HCT116 (cell line): ENCODE measurements around the gene LRIG1. TPM values are rescaled to one million over a fixed set of nuclear protein-coding genes. Genes with fewer than 3 reads are reported as not detected.

Source experiments
- ATAC-seq: fragments of 200-7000 bp; cut with Tn5 transposase; 2 replicates; pipeline ENCODE4 v1.9.1; 2020; ENCODE audit warnings: mild to moderate bottlenecking, moderate library complexity
- BruUV-seq: library from RNA; stranded (reverse); fragments of 400-500 nt; replicated peaks from 2 replicates; lab custom pipeline; 2021; lab: Mats Ljungman, UMichigan
- CTCF ChIA-PET: fragments of 300-600 bp; sonication (Branson Sonifier 250); formaldehyde crosslinking; loops from one replicate; lab custom pipeline; 2021; ENCODE audit warnings: antibody characterized with exemption; lab: Charles Lee
- POLR2A ChIA-PET: fragments of 300-600, 350-600 bp; sonication (Branson Sonifier 250); formaldehyde crosslinking; loops from one replicate; lab custom pipeline; 2021; ENCODE audit warnings: antibody characterized with exemption; lab: Charles Lee
- RAD21 ChIA-PET, 2 experiments: fragments of 300-600 bp; sonication (Branson Sonifier 250); formaldehyde crosslinking; loops; one replicate each; lab custom pipeline; 2023; ENCODE audit warnings: low total read pairs in 2 of 2; ENCODE audit not compliant: uncharacterized antibody in 2 of 2, unreplicated experiment in 2 of 2, low non-redundant PET in 1 of 2; lab: Charles Lee
- DNase-seq: peaks from one replicate; pipeline ENCODE4 v3.0.0-alpha.2; 2010; ENCODE audit warnings: low read depth, low spot score
- H2AFZ ChIP-seq: fragments of 200-600 bp; shearing (Covaris generic), sonication (generic); 2 replicates; pipeline ENCODE4 v1.6.1; 2017; ENCODE audit warnings: low read depth, mixed run types, mixed read lengths, antibody characterized with exemption, low read length; ENCODE audit not compliant: poor library complexity, severe bottlenecking
- H3K27ac ChIP-seq: 2 replicates; pipeline ENCODE4 v1.5.1; 2012; ENCODE audit warnings: low read depth, low read length
- H3K27me3 ChIP-seq: fragments of 200-600 bp; sonication (generic); 2 replicates; pipeline ENCODE4 v1.6.1; 2016; ENCODE audit warnings: mixed run types, low read length, mixed read lengths; ENCODE audit not compliant: insufficient read depth
- H3K36me3 ChIP-seq, 2 experiments: fragments of 200-500 bp in 1 of 2; fragments of 200-600 bp in 1 of 2; sonication (Bioruptor generic) in 1 of 2; sonication (generic) in 1 of 2; 2 replicates each; pipeline versions ENCODE4 v1.5.1 to v1.6.1; 2014 to 2016; ENCODE audit warnings: low read length in 2 of 2, inconsistent platforms in 1 of 2, mixed read lengths in 1 of 2, mixed run types in 1 of 2; ENCODE audit not compliant: insufficient read depth in 2 of 2, control insufficient read depth in 1 of 2
- H3K4me1 ChIP-seq, 2 experiments: fragments of 200-600 bp in 1 of 2; sonication (generic) in 1 of 2; 2 replicates each; pipeline versions ENCODE4 v1.5.1 to v1.6.1; 2012 to 2017; ENCODE audit warnings: low read length in 2 of 2, inconsistent platforms in 1 of 2, mild to moderate bottlenecking in 1 of 2, mixed read lengths in 1 of 2, mixed run types in 1 of 2, moderate library complexity in 1 of 2; ENCODE audit not compliant: insufficient read depth in 2 of 2, control insufficient read depth in 1 of 2
- H3K4me2 ChIP-seq: fragments of 200-600 bp; sonication (generic); 2 replicates; pipeline ENCODE4 v1.6.1; 2017; ENCODE audit warnings: mixed run types, low read length, mixed read lengths
- H3K4me3 ChIP-seq, 2 experiments: fragments of 200-600 bp in 1 of 2; sonication (generic) in 1 of 2; replicated peaks in 1 of 2; 2 replicates each; pipeline ENCODE4 v1.5.1; 2011 to 2016; ENCODE audit warnings: low read length in 2 of 2, control low read depth in 1 of 2, low read depth in 1 of 2, mild to moderate bottlenecking in 1 of 2, mixed read lengths in 1 of 2, mixed run types in 1 of 2
- H3K79me2 ChIP-seq: fragments of 200-600 bp; sonication (generic); 2 replicates; pipeline ENCODE4 v1.6.1; 2017; ENCODE audit warnings: mild to moderate bottlenecking, mixed run types, low read length, moderate library complexity, mixed read lengths; ENCODE audit not compliant: insufficient read depth
- H3K9ac ChIP-seq: fragments of 200-600 bp; sonication (generic); 2 replicates; pipeline ENCODE4 v1.6.1; 2016; ENCODE audit warnings: low read length, mixed read lengths
- H3K9me2 ChIP-seq: fragments of 200-600 bp; sonication (generic), shearing (Covaris generic); 2 replicates; pipeline ENCODE4 v1.6.1; 2017; ENCODE audit warnings: mixed run types, mild to moderate bottlenecking, moderate library complexity; ENCODE audit not compliant: insufficient read depth
- H3K9me3 ChIP-seq, 2 experiments: fragments of 200-500 bp in 1 of 2; fragments of 200-600 bp in 1 of 2; sonication (Bioruptor generic) in 1 of 2; sonication (generic) in 1 of 2; 2 replicates each; pipeline ENCODE4 v1.6.1; 2014 to 2017; ENCODE audit warnings: low read length in 2 of 2, mixed read lengths in 2 of 2, inconsistent platforms in 1 of 2, low read depth in 1 of 2, mild to moderate bottlenecking in 1 of 2, mixed run types in 1 of 2, moderate library complexity in 1 of 2; ENCODE audit not compliant: control insufficient read depth in 1 of 2, insufficient read depth in 1 of 2
- H4K20me1 ChIP-seq: fragments of 200-600 bp; sonication (generic), shearing (Covaris generic); 2 replicates; pipeline ENCODE4 v1.6.1; 2017; ENCODE audit warnings: mixed run types, mild to moderate bottlenecking, moderate library complexity; ENCODE audit not compliant: insufficient read depth
- ATF3 ChIP-seq: IDR thresholded peaks from 2 replicates; pipeline ENCODE4 v1.6.1; 2012
- CEBPB ChIP-seq: IDR thresholded peaks from 2 replicates; pipeline ENCODE4 v1.6.1; 2012; ENCODE audit warnings: low read depth
- CTCF ChIP-seq, 3 experiments: fragments of 200-600 bp in 1 of 3; sonication (generic) in 1 of 3; IDR thresholded peaks in 2 of 3; conservative IDR thresholded peaks in 1 of 3; 2 replicates each; pipeline ENCODE4 v1.5.1; 2012 to 2017; ENCODE audit warnings: low read depth in 2 of 3, low read length in 2 of 3, antibody characterized with exemption in 1 of 3, borderline replicate concordance in 1 of 3, control low read depth in 1 of 3, mild to moderate bottlenecking in 1 of 3, mixed read lengths in 1 of 3, mixed run types in 1 of 3, moderate library complexity in 1 of 3; ENCODE audit not compliant: insufficient read depth in 1 of 3
- EGR1 ChIP-seq: IDR thresholded peaks from 2 replicates; pipeline ENCODE4 v1.6.1; 2012; ENCODE audit warnings: low read depth
- EZH2 ChIP-seq: fragments of 200-600 bp; sonication (generic); IDR thresholded peaks from 2 replicates; pipeline ENCODE4 v1.6.1; 2017; ENCODE audit warnings: antibody characterized with exemption, mixed run types
- FOSL1 ChIP-seq: IDR thresholded peaks from 2 replicates; pipeline ENCODE4 v1.6.1; 2012; ENCODE audit warnings: low read depth
- MAX ChIP-seq: IDR thresholded peaks from 2 replicates; pipeline ENCODE4 v1.6.1; 2012
- POLR2A ChIP-seq: IDR thresholded peaks from 2 replicates; pipeline ENCODE4 v1.7.0; 2011; ENCODE audit warnings: borderline replicate concordance; ENCODE audit not compliant: insufficient read depth, insufficient read length; ENCODE audit errors: extremely low read depth
- REST ChIP-seq: IDR thresholded peaks from 2 replicates; pipeline ENCODE4 v1.6.1; 2012; ENCODE audit warnings: low read depth
- SIN3A ChIP-seq: IDR thresholded peaks from 2 replicates; pipeline ENCODE4 v1.6.1; 2012; ENCODE audit warnings: low read depth
- ZFX ChIP-seq: fragments of 450-650 bp; IDR thresholded peaks from 2 replicates; pipeline ENCODE4 v1.6.1; 2017
- intact Hi-C: fragments of 100-400 bp; cut with micrococcal nuclease; formaldehyde crosslinking; loops from 2 replicates; pipeline ENCODE4 v1.10.0; 2022
- total RNA-seq: library from RNA; stranded (reverse); gene quantifications from one replicate; pipeline ENCODE4 v1.2.1, GENCODE V29; 2021; ENCODE audit not compliant: unreplicated experiment

Gene LRIG1
- total RNA-seq, 1 experiment from 2014 or later: 3.1 TPM

- CTCF ChIA-PET: no interaction called here
- POLR2A ChIA-PET: no interaction called here
- no peaks in the 10 kb centered on the region for H3K36me3 ChIP-seq
- H3K27me3 ChIP-seq: peaks cover 2% of the 10 kb centered on the region; the same call in 1 of the 2 replicates
- ATAC-seq (no peak), DNase-seq (no peak)
- H3K9me3 ChIP-seq: no peaks in the 10 kb centered on the region
- no peak overlapping the region for H2AFZ ChIP-seq
- no peaks in the 10 kb centered on the region for H3K79me2 ChIP-seq
- no peak overlapping the region for H3K4me3 ChIP-seq
- no peak overlapping the region for H3K4me2 ChIP-seq
- H3K4me1 ChIP-seq: no peaks in the 10 kb centered on the region
- intact Hi-C loops: no loop called here
- H3K9ac ChIP-seq: no peak overlapping the region
- H4K20me1 ChIP-seq: no peaks in the 10 kb centered on the region
- H3K27ac ChIP-seq: no peak overlapping the region
- no peak for TF ChIP-seq ATF3
- no peak for TF ChIP-seq CTCF (IDR thresholded peaks at IDR 0.05 in 2 of 3, conservative IDR thresholded peaks at IDR 0.05 in 1 of 3; ENCODE audit: borderline replicate concordance in 1 of 3, insufficient read depth in 1 of 3, low read depth in 2 of 3, low read length in 2 of 3)
- TF ChIP-seq ZFX: no peak
- no peak for TF ChIP-seq EZH2
- TF ChIP-seq EGR1: no peak
- no peak for TF ChIP-seq SIN3A
- no peak for TF ChIP-seq POLR2A
- no peak for TF ChIP-seq CEBPB
- TF ChIP-seq MAX: no peak
- no peak for TF ChIP-seq FOSL1
- no peak for TF ChIP-seq REST
- BruUV-seq: no TSS peak
- RAD21 ChIA-PET: no interaction called here
- no peaks in the 10 kb centered on the region for H3K9me2 ChIP-seq
Observed at GRCh38 chr3:66431494-66431893, 69.3 kb downstream of the LRIG1 start.
